Measurements from ENCODE around the gene SAMD4B.

The SAMD4B gene

GRCh38 chr19:39390751-39391437 lies 48.7 kb downstream of the SAMD4B start, which contains the start of the genes MED29 and PAF1:
MED29 (plus strand) TSS chr19:39391378; CDS start chr19:39391423, 45 bp downstream.
PAF1 (minus strand) TSS chr19:39391106; CDS start chr19:39390864, 242 bp downstream.
- Histone ChIP-seq H3K36me3 (ENCODE audit: insufficient read depth, low read depth, low read length) (peaks cover 61% of the 10 kb centered on the region), H3K9me3 (ENCODE audit: insufficient read depth, low read depth, low read length) (no peaks in the 10 kb centered on the region), H3K9ac (ENCODE audit: low read depth, low read length) (peak within 1 kb of the TSS; percentile 92), H3K27me3 (ENCODE audit: insufficient read depth, low read length) (no peaks in the 10 kb centered on the region), H3K4me1 (ENCODE audit: insufficient read depth, low read length) (peaks cover 9% of the 10 kb centered on the region), H3K27ac (ENCODE audit: low read length) (peak within 1 kb of the TSS; percentile 54), H3K4me3 (ENCODE audit: low read length) (peak within 1 kb of the TSS; percentile 98)

GRCh38 chr19:39397360-39398296 lies 55.4 kb downstream of the SAMD4B start:
- no peak overlapping the region for H3K27ac ChIP-seq (ENCODE audit: low read length)
- H3K4me3 ChIP-seq (ENCODE audit: low read length) = no peak overlapping the region
- H3K9ac ChIP-seq (ENCODE audit: low read depth, low read length) = 0 out of 2 replicates have a peak overlapping the region, but pooled peaks have one; percentile 24
- H3K4me1 ChIP-seq (ENCODE audit: insufficient read depth, low read length) = peaks cover 11% of the 10 kb centered on the region; the same call in 1 of the 2 replicates
- H3K9me3 ChIP-seq (ENCODE audit: insufficient read depth, low read depth, low read length) = no peaks in the 10 kb centered on the region
- H3K27me3 ChIP-seq (ENCODE audit: insufficient read depth, low read length) = no peaks in the 10 kb centered on the region
- H3K36me3 ChIP-seq (ENCODE audit: insufficient read depth, low read depth, low read length) = peaks cover 19% of the 10 kb centered on the region

- Histone ChIP-seq H3K9me3 (ENCODE audit: insufficient read depth, low read depth, low read length) (no peaks in the 10 kb centered on the region), H3K4me1 (ENCODE audit: insufficient read depth, low read length) (peaks cover 11% of the 10 kb centered on the region; the same call in 1 of the 2 replicates), H3K27me3 (ENCODE audit: insufficient read depth, low read length) (no peaks in the 10 kb centered on the region), H3K36me3 (ENCODE audit: insufficient read depth, low read depth, low read length) (peaks cover 16% of the 10 kb centered on the region), H3K4me3 (ENCODE audit: low read length) (no peak overlapping the region), H3K27ac (ENCODE audit: low read length) (no peak overlapping the region), H3K9ac (ENCODE audit: low read depth, low read length) (0 out of 2 replicates have a peak overlapping the region, but pooled peaks have one; percentile 24)
Measured at GRCh38 chr19:39398297-39398864, 56.2 kb downstream of the SAMD4B start.

- H3K36me3 ChIP-seq (ENCODE audit: insufficient read depth, low read depth, low read length) = peaks cover 7% of the 10 kb centered on the region; the same call in 1 of the 2 replicates
- H3K27ac ChIP-seq (ENCODE audit: low read length) = no peak overlapping the region
- H3K4me1 ChIP-seq (ENCODE audit: insufficient read depth, low read length) = peaks cover 11% of the 10 kb centered on the region; the same call in 1 of the 2 replicates
- H3K9ac ChIP-seq (ENCODE audit: low read depth, low read length) = no peak overlapping the region
- H3K4me3 ChIP-seq (ENCODE audit: low read length) = no peak overlapping the region
- H3K27me3 ChIP-seq (ENCODE audit: insufficient read depth, low read length) = no peaks in the 10 kb centered on the region
- no peaks in the 10 kb centered on the region for H3K9me3 ChIP-seq (ENCODE audit: insufficient read depth, low read depth, low read length)
Measured at GRCh38 chr19:39399668-39400050, 57.4 kb downstream of the SAMD4B start.

- Histone ChIP-seq H3K4me1 (ENCODE audit: insufficient read depth, low read length) (peaks cover 13% of the 10 kb centered on the region; the same call in 1 of the 2 replicates), H3K36me3 (ENCODE audit: insufficient read depth, low read depth, low read length) (peaks cover 4% of the 10 kb centered on the region; the same call in 1 of the 2 replicates), H3K9ac (ENCODE audit: low read depth, low read length) (no peak overlapping the region), H3K27ac (ENCODE audit: low read length) (no peak overlapping the region), H3K9me3 (ENCODE audit: insufficient read depth, low read depth, low read length) (no peaks in the 10 kb centered on the region), H3K27me3 (ENCODE audit: insufficient read depth, low read length) (no peaks in the 10 kb centered on the region), H3K4me3 (ENCODE audit: low read length) (no peak overlapping the region)
Measured at GRCh38 chr19:39400061-39400460, 57.8 kb downstream of the SAMD4B start.

- Histone ChIP-seq H3K9me3 (ENCODE audit: insufficient read depth, low read depth, low read length) (no peaks in the 10 kb centered on the region), H3K4me1 (ENCODE audit: insufficient read depth, low read length) (peaks cover 23% of the 10 kb centered on the region; the same call in 1 of the 2 replicates), H3K27me3 (ENCODE audit: insufficient read depth, low read length) (no peaks in the 10 kb centered on the region), H3K27ac (ENCODE audit: low read length) (peak overlapping the region; percentile 43), H3K9ac (ENCODE audit: low read depth, low read length) (peak overlapping the region; percentile 90; the same call in 1 of the 2 replicates), H3K36me3 (ENCODE audit: insufficient read depth, low read depth, low read length) (no peaks in the 10 kb centered on the region), H3K4me3 (ENCODE audit: low read length) (no peak overlapping the region)
Measured at GRCh38 chr19:39401070-39401548, 58.9 kb downstream of the SAMD4B start.

- peaks cover 25% of the 10 kb centered on the region; the same call in 1 of the 2 replicates for H3K4me1 ChIP-seq (ENCODE audit: insufficient read depth, low read length)
- H3K9me3 ChIP-seq (ENCODE audit: insufficient read depth, low read depth, low read length) = no peaks in the 10 kb centered on the region
- H3K27me3 ChIP-seq (ENCODE audit: insufficient read depth, low read length) = no peaks in the 10 kb centered on the region
- H3K4me3 ChIP-seq (ENCODE audit: low read length) = peak overlapping the region; percentile 66
- peak overlapping the region; percentile 43 for H3K27ac ChIP-seq (ENCODE audit: low read length)
- no peaks in the 10 kb centered on the region for H3K36me3 ChIP-seq (ENCODE audit: insufficient read depth, low read depth, low read length)
- peak overlapping the region; percentile 90; the same call in 1 of the 2 replicates for H3K9ac ChIP-seq (ENCODE audit: low read depth, low read length)
Measured at GRCh38 chr19:39401549-39402345, 59.5 kb downstream of the SAMD4B start.

- H3K36me3 ChIP-seq (ENCODE audit: insufficient read depth, low read depth, low read length) = no peaks in the 10 kb centered on the region
- H3K9ac ChIP-seq (ENCODE audit: low read depth, low read length) = peak overlapping the region; percentile 90
- no peaks in the 10 kb centered on the region; the same call in 1 of the 2 replicates for H3K27me3 ChIP-seq (ENCODE audit: insufficient read depth, low read length)
- H3K4me3 ChIP-seq (ENCODE audit: low read length) = peak overlapping the region; percentile 66
- peaks cover 25% of the 10 kb centered on the region; the same call in 1 of the 2 replicates for H3K4me1 ChIP-seq (ENCODE audit: insufficient read depth, low read length)
- no peaks in the 10 kb centered on the region for H3K9me3 ChIP-seq (ENCODE audit: insufficient read depth, low read depth, low read length)
- H3K27ac ChIP-seq (ENCODE audit: low read length) = peak overlapping the region; percentile 90
Measured at GRCh38 chr19:39402346-39403300, 60.4 kb downstream of the SAMD4B start.

- H3K27me3 ChIP-seq (ENCODE audit: insufficient read depth, low read length) = no peaks in the 10 kb centered on the region; the same call in 1 of the 2 replicates
- H3K27ac ChIP-seq (ENCODE audit: low read length) = peak overlapping the region; percentile 90
- peak overlapping the region; percentile 66 for H3K4me3 ChIP-seq (ENCODE audit: low read length)
- H3K4me1 ChIP-seq (ENCODE audit: insufficient read depth, low read length) = peaks cover 26% of the 10 kb centered on the region; the same call in 1 of the 2 replicates
- no peaks in the 10 kb centered on the region for H3K9me3 ChIP-seq (ENCODE audit: insufficient read depth, low read depth, low read length)
- peak overlapping the region; percentile 90 for H3K9ac ChIP-seq (ENCODE audit: low read depth, low read length)
- peaks cover 7% of the 10 kb centered on the region; the same call in 1 of the 2 replicates for H3K36me3 ChIP-seq (ENCODE audit: insufficient read depth, low read depth, low read length)
Measured at GRCh38 chr19:39403331-39404312, 61.4 kb downstream of the SAMD4B start.

Data from iPS-20b (cell line).